MM.1S (cell line): ENCODE results near the gene C4A.
"Not testable (repeated sequence)": the region's sequence is repeated elsewhere in the genome, so short reads cannot be mapped to it uniquely, and the experiment has no call there.

ENCODE experiments used
- DNase-seq: peaks from one replicate; pipeline ENCODE4 v3.0.0-alpha.2; 2015
- H2AFZ ChIP-seq: fragments of 300-600 bp; sonication (generic); 2 replicates; pipeline ENCODE4 v1.6.0; 2016; ENCODE audit warnings: antibody characterized with exemption, low read length
- H3F3A ChIP-seq: fragments of 300-600 bp; sonication (generic); 2 replicates; pipeline ENCODE4 v1.6.1; 2016; ENCODE audit warnings: mild to moderate bottlenecking, antibody characterized with exemption, low read length, moderate library complexity, mixed read lengths; ENCODE audit not compliant: insufficient read depth
- H3K27ac ChIP-seq: fragments of 300-600 bp; sonication (generic); 2 replicates; pipeline ENCODE4 v1.5.1; 2016; ENCODE audit warnings: mild to moderate bottlenecking, low read length
- H3K27me3 ChIP-seq: fragments of 300-600 bp; sonication (generic); replicated peaks from 2 replicates; pipeline ENCODE4 v1.6.0; 2016; ENCODE audit warnings: low read length; ENCODE audit not compliant: insufficient read depth
- H3K36me3 ChIP-seq: fragments of 300-600 bp; sonication (generic); replicated peaks from 2 replicates; pipeline ENCODE4 v1.6.1; 2016; ENCODE audit warnings: mild to moderate bottlenecking, low read length, mixed read lengths; ENCODE audit not compliant: insufficient read depth
- H3K4me1 ChIP-seq: fragments of 300-600 bp; sonication (generic); 2 replicates; pipeline ENCODE4 v1.6.1; 2016; ENCODE audit warnings: low read length, mixed read lengths
- H3K4me2 ChIP-seq: fragments of 300-600 bp; sonication (generic); 2 replicates; pipeline ENCODE4 v1.6.0; 2016; ENCODE audit warnings: low read depth, low read length
- H3K4me3 ChIP-seq: fragments of 300-600 bp; sonication (generic); 2 replicates; pipeline ENCODE4 v1.5.1; 2016; ENCODE audit warnings: low read length, mixed read lengths
- H3K79me2 ChIP-seq: fragments of 300-600 bp; sonication (generic); 2 replicates; pipeline ENCODE4 v1.6.1; 2016; ENCODE audit warnings: mixed run types, low read length, mixed read lengths
- H3K9ac ChIP-seq: fragments of 300-600 bp; sonication (generic); 2 replicates; pipeline ENCODE4 v1.6.1; 2016; ENCODE audit warnings: low read length, mixed read lengths
- H3K9me2 ChIP-seq: fragments of 300-600 bp; sonication (generic); replicated peaks from 2 replicates; pipeline ENCODE4 v1.6.1; 2016; ENCODE audit warnings: mild to moderate bottlenecking, low read length, mixed read lengths; ENCODE audit not compliant: insufficient read depth
- H3K9me3 ChIP-seq: fragments of 300-600 bp; sonication (generic); replicated peaks from 2 replicates; pipeline ENCODE4 v1.6.1; 2016; ENCODE audit warnings: mild to moderate bottlenecking, low read length, mixed read lengths; ENCODE audit not compliant: insufficient read depth
- H4K20me1 ChIP-seq: fragments of 300-600 bp; sonication (generic); 2 replicates; pipeline ENCODE4 v1.6.1; 2016; ENCODE audit warnings: mild to moderate bottlenecking, low read length, moderate library complexity, mixed read lengths; ENCODE audit not compliant: insufficient read depth
- EZH2 ChIP-seq: fragments of 300-600 bp; sonication (generic); optimal IDR thresholded peaks from 2 replicates; pipeline ENCODE3; 2017; ENCODE audit warnings: low read depth, mild to moderate bottlenecking, antibody characterized with exemption, low read length, mixed read lengths
- EZH2phosphoT487 ChIP-seq: fragments of 300-600 bp; sonication (generic); IDR thresholded peaks from 2 replicates; pipeline ENCODE4 v1.6.1; 2018; ENCODE audit warnings: antibody characterized with exemption, low read length
- TF ChIP-seq, protein P1 (sequence below): fragments of 300-600 bp; sonication (generic); IDR thresholded peaks from 2 replicates; pipeline ENCODE4 v1.5.1; 2016; ENCODE audit warnings: antibody characterized with exemption, low read length, mixed read lengths

Gene C4A

DNA sequence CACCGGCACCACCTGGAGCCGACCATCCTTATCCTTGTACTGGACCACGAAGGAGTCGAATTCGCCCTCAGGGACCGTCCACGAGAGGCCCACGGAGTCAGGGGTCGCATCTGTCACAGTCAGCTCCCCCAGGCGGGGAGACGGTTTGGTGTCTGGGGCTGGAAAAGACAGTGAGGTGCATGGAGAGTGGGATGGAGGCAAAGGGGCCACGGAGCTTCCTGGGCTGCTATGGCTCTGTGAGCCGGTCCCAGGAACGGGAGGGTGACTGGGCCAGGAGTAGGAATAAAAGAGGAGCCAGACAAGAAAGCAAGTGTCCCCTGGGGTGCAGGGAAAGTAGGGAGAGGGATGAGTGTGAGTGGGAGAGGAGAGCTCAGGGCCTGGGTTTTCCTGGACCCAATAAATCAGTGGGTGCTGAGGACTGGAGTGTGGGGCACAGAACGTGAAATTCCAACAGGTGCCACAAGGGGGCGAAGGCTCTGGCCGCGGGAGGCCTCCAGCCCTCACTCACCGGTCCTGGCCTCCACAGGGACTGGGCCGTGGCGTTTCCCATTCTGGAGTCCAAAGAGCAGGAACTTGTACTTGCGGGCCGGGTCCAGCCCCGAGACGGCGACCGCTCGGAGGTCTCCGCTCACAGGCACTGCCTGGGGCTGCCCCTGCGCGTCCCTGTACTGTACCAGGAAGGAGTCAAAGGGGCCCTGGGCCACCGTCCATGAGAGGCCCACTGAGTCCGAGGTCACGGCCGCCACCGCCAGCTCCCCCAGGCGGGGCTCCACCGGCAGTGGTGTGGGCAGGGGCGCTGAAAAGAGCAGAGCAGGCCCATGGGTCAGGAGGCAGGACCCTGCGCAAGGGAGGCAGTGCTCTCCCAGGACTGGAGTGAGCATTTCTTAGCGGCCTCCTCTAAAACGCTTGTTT lies 66.3 kb downstream of the C4A start:
- TF ChIP-seq EZH2 (no peak), EZH2phosphoT487 (no peak)
- TF ChIP-seq, protein P1, sequence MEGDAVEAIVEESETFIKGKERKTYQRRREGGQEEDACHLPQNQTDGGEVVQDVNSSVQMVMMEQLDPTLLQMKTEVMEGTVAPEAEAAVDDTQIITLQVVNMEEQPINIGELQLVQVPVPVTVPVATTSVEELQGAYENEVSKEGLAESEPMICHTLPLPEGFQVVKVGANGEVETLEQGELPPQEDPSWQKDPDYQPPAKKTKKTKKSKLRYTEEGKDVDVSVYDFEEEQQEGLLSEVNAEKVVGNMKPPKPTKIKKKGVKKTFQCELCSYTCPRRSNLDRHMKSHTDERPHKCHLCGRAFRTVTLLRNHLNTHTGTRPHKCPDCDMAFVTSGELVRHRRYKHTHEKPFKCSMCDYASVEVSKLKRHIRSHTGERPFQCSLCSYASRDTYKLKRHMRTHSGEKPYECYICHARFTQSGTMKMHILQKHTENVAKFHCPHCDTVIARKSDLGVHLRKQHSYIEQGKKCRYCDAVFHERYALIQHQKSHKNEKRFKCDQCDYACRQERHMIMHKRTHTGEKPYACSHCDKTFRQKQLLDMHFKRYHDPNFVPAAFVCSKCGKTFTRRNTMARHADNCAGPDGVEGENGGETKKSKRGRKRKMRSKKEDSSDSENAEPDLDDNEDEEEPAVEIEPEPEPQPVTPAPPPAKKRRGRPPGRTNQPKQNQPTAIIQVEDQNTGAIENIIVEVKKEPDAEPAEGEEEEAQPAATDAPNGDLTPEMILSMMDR: peak; percentile 63
- Histone ChIP-seq H3K4me1 (no peaks in the 10 kb centered on the region), H3K4me3 (no peak overlapping the region), H3K27me3 (peaks cover 68% of the 10 kb centered on the region), H3K4me2 (peak overlapping the region; percentile 43; the same call in 1 of the 2 replicates), H3K9me2 (no peaks in the 10 kb centered on the region), H4K20me1 (no peaks in the 10 kb centered on the region), H3K9ac (no peak overlapping the region), H3F3A (no peaks in the 10 kb centered on the region), H3K9me3 (no peaks in the 10 kb centered on the region), H2AFZ (0 out of 2 replicates have a peak overlapping the region, but pooled peaks have one; percentile 38), H3K27ac (no peak overlapping the region), H3K36me3 (no peaks in the 10 kb centered on the region), H3K79me2 (no peaks in the 10 kb centered on the region)
- peak; percentile 50 for DNase-seq

GRCh38 chr6:32049149-32049548 lies 67.3 kb downstream of the C4A start:
- H3K79me2 ChIP-seq, H3K27ac ChIP-seq, H3K4me2 ChIP-seq, H3K4me1 ChIP-seq, DNase-seq, H3K9me2 ChIP-seq, H3K36me3 ChIP-seq, H3K4me3 ChIP-seq, H2AFZ ChIP-seq, H3F3A ChIP-seq, H3K9me3 ChIP-seq, H3K9ac ChIP-seq, H4K20me1 ChIP-seq: not testable (repeated sequence)
- H3K27me3 ChIP-seq: peaks cover 71% of the 10 kb centered on the region

DNA sequence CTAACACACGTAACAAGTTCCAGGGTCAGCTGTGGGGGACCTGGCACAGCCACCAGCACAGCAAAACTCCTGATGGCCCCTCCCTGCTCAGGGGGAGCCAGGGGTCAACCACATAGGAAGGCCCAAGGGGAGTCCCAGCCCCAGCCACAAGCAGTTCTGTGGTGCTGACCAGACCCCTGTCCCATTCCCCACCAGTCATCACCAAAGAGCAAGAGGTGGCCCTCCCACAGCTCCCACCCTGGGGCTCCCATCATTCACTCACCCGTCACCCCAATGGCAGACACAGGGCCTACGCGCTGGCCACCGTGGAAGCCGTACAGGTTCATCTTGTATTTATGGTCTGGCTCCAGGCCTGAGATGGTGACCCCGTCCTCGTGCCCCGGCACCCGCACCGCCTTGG lies 67.9 kb downstream of the C4A start:
- not testable (repeated sequence) for H3K9ac ChIP-seq, H4K20me1 ChIP-seq, H2AFZ ChIP-seq, H3K36me3 ChIP-seq, DNase-seq, H3K9me3 ChIP-seq, H3F3A ChIP-seq, H3K4me3 ChIP-seq, H3K9me2 ChIP-seq, H3K4me1 ChIP-seq, H3K27ac ChIP-seq, H3K4me2 ChIP-seq, H3K79me2 ChIP-seq
- peaks cover 76% of the 10 kb centered on the region for H3K27me3 ChIP-seq

DNA sequence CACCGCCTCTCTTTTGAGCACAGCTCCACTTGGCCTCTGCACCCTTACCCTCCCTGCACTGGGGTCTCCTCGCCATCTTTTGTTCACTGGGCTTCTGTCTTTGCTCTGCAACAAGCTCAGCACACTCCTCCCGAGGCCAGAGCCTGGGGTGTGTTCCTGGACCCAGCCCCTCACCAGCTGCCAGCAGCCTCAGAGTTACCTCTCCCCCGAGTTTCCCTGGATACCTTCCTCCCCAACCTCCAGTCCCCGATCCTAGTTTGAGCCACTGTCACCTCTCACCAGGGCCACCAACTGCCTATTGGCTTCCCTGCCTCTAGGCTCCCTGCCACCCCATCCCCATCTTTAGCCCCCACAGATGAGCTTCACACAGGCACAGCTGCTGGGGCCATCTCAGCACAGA lies 68.7 kb downstream of the C4A start:
- Histone ChIP-seq H3K9me3 (no peaks in the 10 kb centered on the region), H3F3A (no peaks in the 10 kb centered on the region), H3K4me1 (no peaks in the 10 kb centered on the region), H3K9ac (no peak overlapping the region), H3K9me2 (no peaks in the 10 kb centered on the region), H2AFZ (no peak overlapping the region), H3K27me3 (peaks cover 85% of the 10 kb centered on the region), H3K36me3 (no peaks in the 10 kb centered on the region), H4K20me1 (no peaks in the 10 kb centered on the region), H3K27ac (no peak overlapping the region), H3K4me2 (no peak overlapping the region), H3K4me3 (no peak overlapping the region), H3K79me2 (no peaks in the 10 kb centered on the region)
- DNase-seq: no peak
- TF ChIP-seq EZH2phosphoT487: no peak
- TF ChIP-seq EZH2: no peak
- TF ChIP-seq, protein P1: no peak
